Mammary epithelial cell (primary cell): ENCODE data around the gene TBC1D22A.

Experiments
- CTCF ChIP-seq, 2 donors: IDR thresholded peaks in 1 of 2; conservative IDR thresholded peaks in 1 of 2; 2 replicates each; pipeline ENCODE4 v1.5.1; 2011 to 2012; ENCODE audit warnings: inconsistent platforms in 2 of 2, low read length in 2 of 2, mild to moderate bottlenecking in 2 of 2, control low read depth in 1 of 2, low read depth in 1 of 2; ENCODE audit not compliant: insufficient read depth in 1 of 2; ENCODE audit errors: extremely low read depth in 1 of 2
- EZH2 ChIP-seq: IDR thresholded peaks from 2 replicates; pipeline ENCODE4 v1.6.1; 2012; ENCODE audit warnings: low read length, inconsistent platforms, borderline replicate concordance

DNA sequence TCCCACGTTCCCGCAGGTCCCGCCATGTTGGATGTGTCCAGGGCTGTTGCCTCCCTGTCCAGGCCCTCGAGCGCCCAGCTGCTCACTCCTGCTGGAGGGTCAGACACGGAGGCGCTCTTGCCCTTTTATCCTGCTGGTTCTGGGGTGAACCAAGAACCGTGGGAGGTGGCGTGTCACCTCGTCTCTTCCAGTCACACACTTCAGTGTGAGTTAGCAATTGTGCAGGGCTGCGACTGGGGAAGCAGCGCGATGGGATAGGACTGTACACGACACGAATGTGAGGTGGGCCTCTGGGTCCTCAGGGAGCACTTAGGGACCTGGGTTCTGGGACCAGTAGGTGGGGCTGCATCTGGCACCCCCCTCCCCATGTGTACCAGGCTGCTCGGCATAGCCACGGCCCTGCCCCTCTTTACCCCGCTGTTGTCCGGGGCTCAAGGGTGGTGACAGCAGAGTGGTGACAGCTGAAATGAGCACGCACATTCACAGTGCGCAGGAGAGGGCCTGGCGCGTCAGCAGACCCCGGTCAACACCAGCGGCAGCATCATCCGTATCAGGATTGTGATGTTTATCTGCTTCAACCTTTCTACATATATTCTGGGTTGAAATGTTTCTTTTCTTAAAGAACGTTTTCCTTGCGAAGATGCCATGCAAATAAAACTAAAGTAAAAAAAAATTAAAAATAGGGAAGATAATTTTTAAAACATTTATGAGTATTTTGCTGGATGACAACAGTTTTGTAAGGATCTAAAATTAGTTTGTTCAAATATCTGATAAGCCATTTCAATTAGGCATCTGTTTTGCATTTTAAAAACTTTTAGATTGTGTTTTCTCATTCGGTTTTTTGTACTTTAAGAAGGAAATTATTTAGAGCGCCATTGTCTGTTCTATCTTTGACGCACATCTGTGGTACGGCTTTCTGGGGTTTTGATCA, 210.7 kb downstream of the TBC1D22A start:
- TF ChIP-seq CTCF (conservative IDR thresholded peaks at IDR 0.05 in 1 of 2, IDR thresholded peaks at IDR 0.05 in 1 of 2; ENCODE audit: extremely low read depth in 1 of 2, insufficient read depth in 1 of 2, low read depth in 1 of 2, low read length in 2 of 2) (no peak), EZH2 (no peak)
